H1 (cell line): ENCODE measurements around the gene ZBED4. TPM values are rescaled to one million over a fixed set of nuclear protein-coding genes. Genes with fewer than 3 reads are reported as not detected.

Experiments
- BRCA1 ChIP-seq: IDR thresholded peaks from 2 replicates; pipeline ENCODE4 v1.6.1; 2012; ENCODE audit warnings: low read depth, low read length, improper control_type of control experiment
- CEBPB ChIP-seq: IDR thresholded peaks from 2 replicates; pipeline ENCODE4 v1.6.1; 2012; ENCODE audit warnings: low read depth, low read length
- polyA plus RNA-seq, 7 experiments: library from polyadenylated mRNA; depleted of rRNA in 3 of 7; stranded (reverse) in 5 of 7; unstranded in 2 of 7; fragments of >200 nt in 5 of 7; fragments of 200-250 nt in 2 of 7; gene quantifications; 1 replicate in 5 of 7; 2 replicates in 1 of 7; 4 replicates in 1 of 7; pipeline versions ENCODE4 v1.2.1 to v1.2.3, GENCODE V29; 2011 to 2013; ENCODE audit warnings: missing spikeins in 2 of 7, mixed read lengths in 2 of 7
- total RNA-seq: library from RNA; stranded (reverse); fragmentation: NEBNext Ultra II Directional; extraction: Animal tissue kit (Norgen Biotek cat#: 25700); gene quantifications from 2 replicates; pipeline ENCODE4 v1.2.1, GENCODE V29; 2021

The ZBED4 gene
- total and polyA plus RNA-seq, 2 of the 8 experiments (the other 6 are each of a cell fraction or from before 2014, with no cell fraction given): 11.0 to 28.3 TPM

GRCh38 chr22:49884075-49884474 lies 30.4 kb downstream of the ZBED4 start (continued):
- TF ChIP-seq CEBPB: no peak
- no peak for TF ChIP-seq BRCA1
